ENCODE results near the gene TMEM204.

The TMEM204 gene

DNA sequence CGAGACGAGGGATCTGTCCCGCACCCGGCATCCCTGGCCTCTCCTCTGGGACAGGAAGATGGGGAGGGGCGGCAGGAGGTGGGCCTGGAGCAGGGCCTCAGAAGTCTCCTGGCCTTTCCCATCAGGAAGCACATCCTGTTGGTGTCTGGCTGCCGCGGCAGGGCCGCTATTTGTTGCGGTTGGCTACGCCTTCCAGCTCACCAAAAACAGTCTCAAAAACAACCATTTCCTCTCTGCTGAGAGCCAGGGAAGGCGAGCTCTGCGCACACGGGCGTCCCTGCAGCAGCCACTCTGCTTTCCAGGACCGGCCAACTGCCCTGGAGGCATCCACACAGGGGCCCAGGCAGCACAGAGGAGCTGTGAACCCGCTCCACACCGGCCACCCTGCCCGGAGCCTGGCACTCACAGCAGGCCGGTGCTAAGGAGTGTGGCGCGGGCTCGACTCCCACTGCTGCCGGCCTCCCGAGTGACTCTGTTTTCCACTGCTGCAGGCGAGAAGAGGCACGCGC lies at the start of gene TMEM204:
TMEM204 (plus strand) TSS at position 224 of the 509 bp plus-strand sequence. CDS start 610 bp downstream, outside the sequence.
- Histone ChIP-seq H3K27me3 (ENCODE audit: control insufficient read depth in 1 of 2, insufficient read depth in 2 of 2, low read length in 2 of 2) (no peaks in the 10 kb centered on the region), H3K9ac (ENCODE audit: low read length) (peak within 1 kb of the TSS; percentile 21), H3K4me3 (ENCODE audit: low read depth in 1 of 2, low read length in 2 of 2) (peak within 1 kb of the TSS; percentile 29 to 47), H3K9me3 (ENCODE audit: low read length) (no peaks in the 10 kb centered on the region), H3K4me1 (ENCODE audit: insufficient read depth, low read length) (peaks cover 51% of the 10 kb centered on the region), H3K27ac (ENCODE audit: low read depth, low read length) (peak within 1 kb of the TSS; percentile 86), H3K36me3 (ENCODE audit: insufficient read depth, low read length) (peaks cover 11% of the 10 kb centered on the region)

DNA sequence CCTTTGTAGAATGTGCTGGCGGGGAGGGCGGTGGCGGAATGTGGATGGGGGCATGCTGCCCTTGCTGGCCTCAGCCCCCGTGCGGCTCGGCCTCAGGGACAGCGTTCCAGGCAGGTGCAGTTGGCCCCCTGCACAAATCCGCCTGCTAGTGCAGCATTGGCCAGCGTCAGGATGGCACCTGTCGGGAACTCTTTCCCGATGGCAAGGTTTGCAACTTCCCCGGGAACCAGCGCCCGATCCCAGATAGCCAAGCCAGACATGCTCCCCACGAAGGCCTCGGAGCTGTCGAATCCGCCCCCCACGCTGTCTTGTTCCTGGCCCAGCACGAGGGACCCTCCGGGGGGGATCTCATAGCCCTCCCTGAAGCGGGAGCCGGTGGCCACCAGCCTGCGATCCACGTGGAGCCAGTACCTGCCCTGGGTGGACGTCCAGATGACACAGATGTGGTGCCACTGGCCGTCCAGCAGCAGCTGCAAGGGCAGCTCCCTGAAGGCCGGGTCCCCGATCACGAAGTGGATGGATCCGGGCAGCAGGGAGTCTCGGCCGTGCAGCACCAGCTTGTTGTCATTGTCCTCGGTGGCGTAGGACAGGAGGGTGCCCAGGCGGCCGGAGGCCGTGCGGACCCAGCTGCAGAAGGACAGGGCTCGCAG lies 47.5 kb upstream of the TMEM204 start:
- H3K4me1 ChIP-seq (ENCODE audit: insufficient read depth, low read length), result no peaks in the 10 kb centered on the region

DNA sequence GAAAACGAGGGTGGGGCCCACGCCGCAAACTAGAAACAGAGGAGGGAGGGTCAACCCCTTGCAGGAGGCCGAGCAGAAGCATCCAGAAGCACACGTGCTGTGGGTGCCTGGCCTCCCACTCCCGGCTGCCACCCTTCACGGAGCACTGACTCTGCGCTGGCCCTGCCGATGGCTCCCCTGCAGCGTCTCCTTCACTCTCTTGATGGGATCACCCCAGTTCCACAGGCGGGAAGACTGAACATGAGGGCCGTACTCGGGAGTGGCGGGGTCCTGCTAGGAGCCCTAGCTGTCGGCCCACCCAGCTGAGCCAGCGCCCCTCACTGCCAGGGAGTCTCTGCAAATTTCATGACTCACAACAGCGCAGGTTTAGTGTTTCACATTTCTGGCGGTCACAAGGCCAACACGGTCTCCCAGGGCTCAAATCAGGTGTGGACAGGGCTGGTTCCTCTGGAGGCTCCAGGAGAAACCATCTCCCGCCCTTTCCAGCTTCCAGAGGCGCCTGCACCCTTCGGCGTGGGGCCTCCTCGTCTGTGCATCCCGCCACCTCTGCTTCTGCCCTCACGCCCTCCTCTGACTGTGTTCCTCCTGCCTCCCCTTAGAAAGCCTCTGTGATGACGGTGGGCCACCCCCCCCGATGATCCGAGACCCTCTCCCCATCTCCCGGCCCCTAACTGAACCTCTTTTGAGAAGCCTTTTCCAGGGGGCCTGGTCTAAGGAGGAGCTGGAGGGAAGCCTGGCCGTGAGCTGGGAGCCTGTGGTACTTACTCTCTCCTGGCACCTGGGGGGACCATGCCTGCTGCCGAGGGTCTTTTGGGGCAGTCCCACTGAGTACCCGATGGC lies 46.7 kb upstream of the TMEM204 start:
- no peak overlapping the region for H3K27ac ChIP-seq (ENCODE audit: low read depth, low read length)
- no peak overlapping the region for H3K4me3 ChIP-seq (ENCODE audit: low read depth in 1 of 2, low read length in 2 of 2)
- H3K9ac ChIP-seq (ENCODE audit: low read length), result no peak overlapping the region
- no peaks in the 10 kb centered on the region for H3K27me3 ChIP-seq (ENCODE audit: control insufficient read depth in 1 of 2, insufficient read depth in 2 of 2, low read length in 2 of 2)
- H3K36me3 ChIP-seq (ENCODE audit: insufficient read depth, low read length), result no peaks in the 10 kb centered on the region
- H3K9me3 ChIP-seq (ENCODE audit: low read length), result no peaks in the 10 kb centered on the region
- H3K4me1 ChIP-seq (ENCODE audit: insufficient read depth, low read length), result no peaks in the 10 kb centered on the region

More for the DNA sequence above, 47.5 kb upstream of the TMEM204 start:
- no peaks in the 10 kb centered on the region for H3K27me3 ChIP-seq (ENCODE audit: control insufficient read depth in 1 of 2, insufficient read depth in 2 of 2, low read length in 2 of 2)
- no peaks in the 10 kb centered on the region for H3K9me3 ChIP-seq (ENCODE audit: low read length)
- no peak overlapping the region for H3K4me3 ChIP-seq (ENCODE audit: low read depth in 1 of 2, low read length in 2 of 2)
- no peak overlapping the region for H3K9ac ChIP-seq (ENCODE audit: low read length)
- H3K36me3 ChIP-seq (ENCODE audit: insufficient read depth, low read length), result no peaks in the 10 kb centered on the region
- no peak overlapping the region for H3K27ac ChIP-seq (ENCODE audit: low read depth, low read length)

- Histone ChIP-seq H3K27me3 (ENCODE audit: control insufficient read depth in 1 of 2, insufficient read depth in 2 of 2, low read length in 2 of 2) (no peaks in the 10 kb centered on the region), H3K27ac (ENCODE audit: low read depth, low read length) (no peak overlapping the region)
These were observed 45.9 kb upstream of the TMEM204 start for GRCh38 chr16:1487395-1488053.

GRCh38 chr16:1488054-1488601 lies 45.3 kb upstream of the TMEM204 start:
- Histone ChIP-seq H3K27ac (ENCODE audit: low read depth, low read length) (no peak overlapping the region), H3K4me1 (ENCODE audit: insufficient read depth, low read length) (peaks cover 7% of the 10 kb centered on the region), H3K9ac (ENCODE audit: low read length) (no peak overlapping the region), H3K27me3 (ENCODE audit: control insufficient read depth in 1 of 2, insufficient read depth in 2 of 2, low read length in 2 of 2) (no peaks in the 10 kb centered on the region), H3K4me3 (ENCODE audit: low read depth in 1 of 2, low read length in 2 of 2) (no peak overlapping the region), H3K9me3 (ENCODE audit: low read length) (no peaks in the 10 kb centered on the region), H3K36me3 (ENCODE audit: insufficient read depth, low read length) (no peaks in the 10 kb centered on the region)

More at GRCh38 chr16:1487395-1488053, 45.9 kb upstream of the TMEM204 start:
- Histone ChIP-seq H3K4me1 (ENCODE audit: insufficient read depth, low read length) (peaks cover 3% of the 10 kb centered on the region), H3K9me3 (ENCODE audit: low read length) (no peaks in the 10 kb centered on the region), H3K36me3 (ENCODE audit: insufficient read depth, low read length) (no peaks in the 10 kb centered on the region), H3K9ac (ENCODE audit: low read length) (no peak overlapping the region), H3K4me3 (ENCODE audit: low read depth in 1 of 2, low read length in 2 of 2) (no peak overlapping the region)

DNA sequence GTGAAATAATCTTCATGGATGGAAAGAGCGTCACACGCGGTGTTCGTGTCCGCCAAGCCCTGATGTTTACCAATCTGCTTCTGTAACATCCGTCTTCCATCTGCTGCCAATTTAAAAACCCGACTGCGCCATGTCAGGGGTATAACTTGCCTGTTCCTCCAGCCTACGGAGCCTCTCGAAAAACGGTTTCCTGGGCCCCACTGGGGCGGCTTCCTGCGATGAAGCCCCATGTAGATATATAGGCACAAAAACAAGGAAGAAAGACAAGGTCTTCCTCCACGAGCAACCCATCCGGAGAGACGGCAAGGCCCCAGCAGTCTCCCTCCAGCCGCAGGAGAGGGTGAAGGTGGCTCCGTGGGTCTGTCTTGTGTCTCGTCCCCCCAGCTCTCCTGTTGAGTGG lies 44.8 kb upstream of the TMEM204 start, which contains the start of gene PTX4:
PTX4 (minus strand) TSS at position 326 of the 400 bp plus-strand sequence; CDS start at position 291, 35 bp downstream.
- no peak within 1 kb of the TSS for H3K4me3 ChIP-seq (ENCODE audit: low read depth in 1 of 2, low read length in 2 of 2)
- H3K4me1 ChIP-seq (ENCODE audit: insufficient read depth, low read length), result peaks cover 7% of the 10 kb centered on the region
- no peaks in the 10 kb centered on the region for H3K27me3 ChIP-seq (ENCODE audit: control insufficient read depth in 1 of 2, insufficient read depth in 2 of 2, low read length in 2 of 2)
- H3K9ac ChIP-seq (ENCODE audit: low read length), result no peak within 1 kb of the TSS
- no peaks in the 10 kb centered on the region for H3K9me3 ChIP-seq (ENCODE audit: low read length)
- H3K36me3 ChIP-seq (ENCODE audit: insufficient read depth, low read length), result no peaks in the 10 kb centered on the region
- no peak within 1 kb of the TSS for H3K27ac ChIP-seq (ENCODE audit: low read depth, low read length)

DNA sequence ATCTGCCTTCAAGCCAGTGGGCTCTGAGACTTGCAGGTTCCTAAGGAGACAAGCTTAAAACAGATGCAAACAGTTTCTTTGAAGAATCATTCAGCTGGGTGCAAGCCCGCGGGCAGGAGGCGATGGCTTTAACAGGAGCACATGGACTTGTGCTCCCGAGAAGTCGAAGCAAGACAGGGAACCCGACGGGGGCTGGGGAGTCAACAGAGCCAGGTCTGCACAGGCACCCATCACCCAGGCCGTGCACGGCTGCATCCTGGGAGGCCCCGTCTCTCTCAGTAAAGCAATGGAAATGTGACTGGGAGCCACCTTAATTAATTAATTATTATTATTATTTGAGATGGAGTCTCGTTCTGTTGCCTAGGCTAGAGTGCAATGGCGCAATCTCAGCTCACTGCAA lies 44.4 kb upstream of the TMEM204 start:
- Histone ChIP-seq H3K27ac (ENCODE audit: low read depth, low read length) (no peak overlapping the region), H3K36me3 (ENCODE audit: insufficient read depth, low read length) (no peaks in the 10 kb centered on the region), H3K4me3 (ENCODE audit: low read depth in 1 of 2, low read length in 2 of 2) (no peak overlapping the region), H3K9me3 (ENCODE audit: low read length) (no peaks in the 10 kb centered on the region), H3K9ac (ENCODE audit: low read length) (no peak overlapping the region), H3K27me3 (ENCODE audit: control insufficient read depth in 1 of 2, insufficient read depth in 2 of 2, low read length in 2 of 2) (no peaks in the 10 kb centered on the region), H3K4me1 (ENCODE audit: insufficient read depth, low read length) (peaks cover 10% of the 10 kb centered on the region)

- Histone ChIP-seq H3K4me3 (ENCODE audit: low read depth in 1 of 2, low read length in 2 of 2) (no peak overlapping the region), H3K27me3 (ENCODE audit: control insufficient read depth in 1 of 2, insufficient read depth in 2 of 2, low read length in 2 of 2) (no peaks in the 10 kb centered on the region), H3K27ac (ENCODE audit: low read depth, low read length) (no peak overlapping the region), H3K4me1 (ENCODE audit: insufficient read depth, low read length) (peaks cover 21% of the 10 kb centered on the region), H3K9me3 (ENCODE audit: low read length) (no peaks in the 10 kb centered on the region), H3K36me3 (ENCODE audit: insufficient read depth, low read length) (no peaks in the 10 kb centered on the region), H3K9ac (ENCODE audit: low read length) (no peak overlapping the region)
These were observed 42.1 kb upstream of the TMEM204 start for GRCh38 chr16:1491327-1491726.

DNA sequence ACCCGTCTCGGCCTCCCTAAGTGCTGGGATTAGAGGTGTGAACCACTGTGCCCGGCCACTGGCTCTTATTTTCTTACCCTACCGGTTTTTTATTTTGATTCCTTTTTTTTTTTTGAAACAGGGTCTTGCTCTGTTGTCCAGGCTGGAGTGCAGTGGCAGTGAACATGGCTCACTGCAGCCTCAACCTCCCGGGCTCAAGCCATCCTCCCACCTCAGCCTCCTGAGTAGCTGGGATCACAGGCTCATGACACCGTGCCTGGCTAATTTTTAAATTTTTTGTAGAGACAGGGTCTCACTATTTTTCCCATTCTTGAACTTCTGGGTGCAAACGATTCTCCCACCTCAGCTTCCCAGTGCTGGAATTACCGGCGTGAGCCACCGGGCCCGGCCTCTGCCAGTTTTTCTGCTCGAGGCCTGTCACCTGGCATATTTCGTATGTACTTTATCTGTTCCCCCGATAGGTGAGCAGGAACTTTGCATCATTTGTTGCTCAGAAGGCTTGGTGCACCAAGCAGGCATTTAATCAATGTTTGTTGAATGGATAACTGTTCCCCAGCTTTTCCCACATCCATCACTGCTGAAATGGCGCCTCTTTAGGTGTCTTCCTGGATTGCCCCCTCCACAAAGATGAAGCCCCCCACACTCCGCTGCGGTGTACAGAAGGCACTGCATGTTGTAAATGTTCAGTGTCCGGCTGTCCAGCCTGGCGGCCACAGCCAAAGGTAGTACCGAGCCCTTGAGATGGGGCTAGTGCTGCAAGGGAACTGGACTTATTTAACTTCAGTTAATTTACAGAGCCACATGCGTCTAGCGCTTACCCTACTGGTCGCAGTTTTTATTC lies 41.2 kb upstream of the TMEM204 start:
- Histone ChIP-seq H3K27ac (ENCODE audit: low read depth, low read length) (peak overlapping the region; percentile 85), H3K27me3 (ENCODE audit: control insufficient read depth in 1 of 2, insufficient read depth in 2 of 2, low read length in 2 of 2) (no peaks in the 10 kb centered on the region), H3K9ac (ENCODE audit: low read length) (no peak overlapping the region), H3K36me3 (ENCODE audit: insufficient read depth, low read length) (peaks cover 8% of the 10 kb centered on the region), H3K4me3 (ENCODE audit: low read depth in 1 of 2, low read length in 2 of 2) (peak overlapping the region; percentile 79 to 84), H3K9me3 (ENCODE audit: low read length) (no peaks in the 10 kb centered on the region), H3K4me1 (ENCODE audit: insufficient read depth, low read length) (peaks cover 21% of the 10 kb centered on the region)

GRCh38 chr16:1492923-1493745 lies 40.3 kb upstream of the TMEM204 start, which contains the start of gene TELO2:
Gene TELO2 (plus strand): TSS chr16:1493360. CDS start chr16:1494282, 922 bp downstream.
- Histone ChIP-seq H3K27me3 (ENCODE audit: control insufficient read depth in 1 of 2, insufficient read depth in 2 of 2, low read length in 2 of 2) (no peaks in the 10 kb centered on the region), H3K36me3 (ENCODE audit: insufficient read depth, low read length) (peaks cover 9% of the 10 kb centered on the region), H3K9me3 (ENCODE audit: low read length) (no peaks in the 10 kb centered on the region), H3K9ac (ENCODE audit: low read length) (peak within 1 kb of the TSS; percentile 21), H3K4me3 (ENCODE audit: low read depth in 1 of 2, low read length in 2 of 2) (peak within 1 kb of the TSS; percentile 79 to 84), H3K27ac (ENCODE audit: low read depth, low read length) (peak within 1 kb of the TSS; percentile 85), H3K4me1 (ENCODE audit: insufficient read depth, low read length) (peaks cover 21% of the 10 kb centered on the region)
